IMR-90 (cell line): ENCODE measurements around the gene TMEM26. TPM values are rescaled to one million over a fixed set of nuclear protein-coding genes. Genes with fewer than 3 reads are reported as not detected.

ENCODE experiments used
- ATAC-seq: fragments of 200-7000 bp; cut with Tn5 transposase; 2 replicates; pipeline ENCODE4 v1.9.1; 2020; ENCODE audit warnings: low read depth, mild to moderate bottlenecking, moderate library complexity
- BruUV-seq: library from RNA; stranded (reverse); fragments of 400-500 nt; replicated peaks from 2 replicates; lab custom pipeline; 2021; lab: Mats Ljungman, UMichigan
- CTCF ChIA-PET: fragments of 300-600 bp; formaldehyde crosslinking; extraction: SDS; loops from one replicate; lab custom pipeline; 2021; ENCODE audit warnings: antibody characterized with exemption; lab: Yijun Ruan, JAX
- POLR2A ChIA-PET: fragments of 300-600 bp; sonication (Branson Sonifier 250); formaldehyde crosslinking; loops from one replicate; lab custom pipeline; 2022; ENCODE audit warnings: antibody characterized with exemption; ENCODE audit not compliant: unreplicated experiment; lab: Charles Lee
- DNase-seq: peaks from one replicate; pipeline ENCODE4 v3.0.0; 2013
- H2AFZ ChIP-seq: replicated peaks from 2 replicates; pipeline ENCODE3; 2013; ENCODE audit warnings: low read length, mild to moderate bottlenecking; ENCODE audit not compliant: poor library complexity
- H2AK5ac ChIP-seq: 2 replicates; pipeline ENCODE4 v1.6.1; 2013; ENCODE audit warnings: low read depth, low read length, inconsistent platforms
- H2AK9ac ChIP-seq: replicated peaks from 2 replicates; pipeline ENCODE3; 2013; ENCODE audit warnings: mild to moderate bottlenecking, low read depth, low read length, moderate library complexity; ENCODE audit not compliant: poor library complexity
- H2BK120ac ChIP-seq: 2 replicates; pipeline ENCODE4 v1.6.1; 2013; ENCODE audit warnings: low read depth, low read length, inconsistent platforms
- H2BK15ac ChIP-seq: 3 replicates; pipeline ENCODE4 v1.6.1; 2013; ENCODE audit warnings: low read depth, low read length, inconsistent platforms
- H2BK20ac ChIP-seq: 2 replicates; pipeline ENCODE4 v1.6.1; 2013; ENCODE audit warnings: low read depth, mild to moderate bottlenecking, inconsistent platforms, low read length, moderate library complexity
- H2BK5ac ChIP-seq: 2 replicates; pipeline ENCODE4 v1.6.1; 2013; ENCODE audit warnings: mild to moderate bottlenecking, low read depth, low read length, inconsistent platforms; ENCODE audit not compliant: poor library complexity, severe bottlenecking
- H3K14ac ChIP-seq: replicated peaks from 2 replicates; pipeline ENCODE4 v1.6.1; 2013; ENCODE audit warnings: low read depth, low read length, inconsistent platforms
- H3K18ac ChIP-seq: 2 replicates; pipeline ENCODE4 v1.6.1; 2013; ENCODE audit warnings: low read depth, low read length, control low read depth
- H3K23ac ChIP-seq: 2 replicates; pipeline ENCODE4 v1.6.1; 2013; ENCODE audit warnings: low read depth, low read length, inconsistent platforms
- H3K27ac ChIP-seq: 2 replicates; pipeline ENCODE4 v1.5.1; 2013; ENCODE audit warnings: mild to moderate bottlenecking, control low read depth, low read length; ENCODE audit not compliant: insufficient read depth
- H3K27me3 ChIP-seq: 2 replicates; pipeline ENCODE4 v1.6.1; 2013; ENCODE audit warnings: low read length; ENCODE audit not compliant: control insufficient read depth, insufficient read depth
- H3K36me3 ChIP-seq: 2 replicates; pipeline ENCODE4 v1.6.1; 2013; ENCODE audit warnings: low read length, mixed read lengths; ENCODE audit not compliant: control insufficient read depth, insufficient read depth
- H3K4ac ChIP-seq: 2 replicates; pipeline ENCODE4 v1.6.1; 2013; ENCODE audit warnings: low read depth, low read length, inconsistent platforms
- H3K4me1 ChIP-seq: 2 replicates; pipeline ENCODE4 v1.6.1; 2013; ENCODE audit warnings: low read length, mixed read lengths; ENCODE audit not compliant: control insufficient read depth, insufficient read depth
- H3K4me2 ChIP-seq: 2 replicates; pipeline ENCODE4 v1.6.1; 2013; ENCODE audit warnings: low read depth, mild to moderate bottlenecking, control low read depth, low read length, moderate library complexity
- H3K4me3 ChIP-seq: 2 replicates; pipeline ENCODE4 v1.5.1; 2013; ENCODE audit warnings: low read depth, mild to moderate bottlenecking, control low read depth, low read length, moderate library complexity; ENCODE audit not compliant: insufficient read depth
- H3K56ac ChIP-seq: 2 replicates; pipeline ENCODE4 v1.6.1; 2013; ENCODE audit warnings: low read length, inconsistent platforms; ENCODE audit not compliant: insufficient read depth; ENCODE audit errors: extremely low read depth
- H3K79me1 ChIP-seq, 2 experiments: 2 replicates each; pipeline ENCODE4 v1.6.1; 2013; ENCODE audit warnings: low read length in 2 of 2, inconsistent platforms in 1 of 2, low read depth in 1 of 2
- H3K9ac ChIP-seq: 2 replicates; pipeline ENCODE4 v1.6.1; 2013; ENCODE audit warnings: low read depth, low read length, control low read depth
- H3K9me1 ChIP-seq: 2 replicates; pipeline ENCODE4 v1.6.1; 2013; ENCODE audit warnings: low read length, inconsistent platforms; ENCODE audit not compliant: insufficient read depth
- H3K9me3 ChIP-seq: 2 replicates; pipeline ENCODE4 v1.6.1; 2013; ENCODE audit warnings: low read length; ENCODE audit not compliant: control insufficient read depth, insufficient read depth
- H4K20me1 ChIP-seq: 2 replicates; pipeline ENCODE4 v1.6.1; 2013; ENCODE audit warnings: low read length, inconsistent platforms; ENCODE audit not compliant: insufficient read depth
- H4K5ac ChIP-seq: 2 replicates; pipeline ENCODE4 v1.6.1; 2013; ENCODE audit warnings: mild to moderate bottlenecking, low read depth, low read length, control low read depth
- H4K8ac ChIP-seq, 2 experiments: 2 replicates each; pipeline ENCODE4 v1.6.1; 2013; ENCODE audit warnings: low read depth in 2 of 2, low read length in 2 of 2, control low read depth in 1 of 2, inconsistent platforms in 1 of 2
- H4K91ac ChIP-seq: 2 replicates; pipeline ENCODE4 v1.6.1; 2013; ENCODE audit warnings: low read depth, low read length, inconsistent platforms; ENCODE audit not compliant: insufficient read depth
- BHLHE40 ChIP-seq: fragments of 150-350 bp; IDR thresholded peaks from 2 replicates; pipeline ENCODE4 v1.6.1; 2016; ENCODE audit warnings: mild to moderate bottlenecking, low read depth, low read length
- CHD1 ChIP-seq: IDR thresholded peaks from 2 replicates; pipeline ENCODE4 v1.6.1; 2012; ENCODE audit warnings: low read depth, low read length, improper control_type of control experiment
- MAZ ChIP-seq: IDR thresholded peaks from 2 replicates; pipeline ENCODE4 v1.6.1; 2012; ENCODE audit warnings: low read depth, mild to moderate bottlenecking, low read length, improper control_type of control experiment, moderate library complexity, borderline replicate concordance
- MXI1 ChIP-seq: IDR thresholded peaks from 2 replicates; pipeline ENCODE4 v1.6.1; 2012; ENCODE audit warnings: low read depth, mild to moderate bottlenecking, low read length, moderate library complexity, borderline replicate concordance
- POLR2A ChIP-seq: IDR thresholded peaks from 2 replicates; pipeline ENCODE4 v1.6.1; 2012; ENCODE audit warnings: mild to moderate bottlenecking, low read depth, low read length
- RFX5 ChIP-seq: IDR thresholded peaks from 2 replicates; pipeline ENCODE4 v1.8.0; 2012; ENCODE audit warnings: low read depth, mild to moderate bottlenecking, low read length, moderate library complexity
- SMC3 ChIP-seq: fragments of 150-350 bp; IDR thresholded peaks from 2 replicates; pipeline ENCODE4 v1.6.1; 2016; ENCODE audit warnings: low read depth, mild to moderate bottlenecking, antibody characterized with exemption, low read length, moderate library complexity
- USF2 ChIP-seq: fragments of 150-350 bp; IDR thresholded peaks from 2 replicates; pipeline ENCODE4 v1.6.1; 2017; ENCODE audit warnings: mild to moderate bottlenecking, antibody characterized with exemption, low read length, low read depth
- WGBS, 2 experiments: methylation state at CpG; one replicate each; pipeline versions ENCODE4 v1.1.5 to v1.1.7; 2013; ENCODE audit warnings: missing lambda C conversion rate in 2 of 2; ENCODE audit not compliant: insufficient read length in 1 of 2; ENCODE audit errors: extremely low coverage in 2 of 2; 5-methylcytosine and 5-hydroxymethylcytosine counted together
- dilution Hi-C: fragments of 300-500 bp; cut with HindIII; formaldehyde crosslinking; loops from one replicate; pipeline ENCODE4 v1.14.3; 2018; ENCODE audit warnings: low sequenced_read_pairs; ENCODE audit not compliant: unreplicated experiment
- in situ Hi-C: fragments of 300-500 bp; cut with MboI; formaldehyde crosslinking; loops from 3 replicates; pipeline ENCODE4 v1.14.3; 2019; ENCODE audit warnings: low sequenced_read_pairs, inconsistent platforms, mixed read lengths
- intact Hi-C: fragments of 100-400 bp; cut with micrococcal nuclease; formaldehyde crosslinking; loops from 2 replicates; pipeline ENCODE4 v1.10.0; 2022
- polyA plus RNA-seq, 3 experiments: library from polyadenylated mRNA; depleted of rRNA; stranded (reverse); fragments of >200 nt; gene quantifications; 2 replicates each; pipeline ENCODE4 v1.2.3, GENCODE V29; 2012; ENCODE audit warnings: low replicate concordance in 1 of 3
- total RNA-seq: library from RNA; depleted of rRNA; stranded (reverse); fragments of >200 nt; gene quantifications from 2 replicates; pipeline ENCODE4 v1.2.3, GENCODE V29; 2012

Gene TMEM26
- total and polyA plus RNA-seq, 2 of the 4 experiments (the other 2 are of a cell fraction): 0.22 to 0.36 TPM

GRCh38 chr10:61478621-61479312 lies 25.6 kb upstream of the TMEM26 start:
- dilution Hi-C loops: no loop called here
- no TSS peak for BruUV-seq

More at GRCh38 chr10:61478621-61479312, 25.6 kb upstream of the TMEM26 start:
- DNase-seq (no peak), ATAC-seq (no peak)
- intact Hi-C loops: no loop called here
- no peak overlapping the region for H2AK5ac ChIP-seq
- no peak overlapping the region for H2BK5ac ChIP-seq
- no peak overlapping the region; the same call in 2 of the 3 replicates for H2BK15ac ChIP-seq
- H2AK9ac ChIP-seq: no peak overlapping the region
- H3K9me3 ChIP-seq: no peaks in the 10 kb centered on the region
- no CpG with 5 or more reads among the region's 4 CpGs for WGBS, 2 experiments
- no peak overlapping the region for H3K23ac ChIP-seq
- TF ChIP-seq USF2: no peak
- TF ChIP-seq BHLHE40: no peak
- TF ChIP-seq POLR2A: no peak
- no peak for TF ChIP-seq SMC3
- no peak for TF ChIP-seq MXI1
- TF ChIP-seq MAZ: no peak
- no peak for TF ChIP-seq RFX5
- no peak for TF ChIP-seq CHD1
- H4K91ac ChIP-seq: no peak overlapping the region
- H4K5ac ChIP-seq: no peak overlapping the region
- no peaks in the 10 kb centered on the region for H3K79me1 ChIP-seq
- H4K20me1 ChIP-seq: no peaks in the 10 kb centered on the region
- ChIA-PET POLR2A (no interaction called here), CTCF (no interaction called here)
- H3K36me3 ChIP-seq: no peaks in the 10 kb centered on the region
- no peak overlapping the region for H2BK20ac ChIP-seq
- H4K8ac ChIP-seq: no peak overlapping the region
- in situ Hi-C loops: no loop called here
- H3K9me1 ChIP-seq: no peaks in the 10 kb centered on the region
- H2AFZ ChIP-seq: no peak overlapping the region
- H3K9ac ChIP-seq: no peak overlapping the region
- H3K27ac ChIP-seq: no peak overlapping the region
- H3K4ac ChIP-seq: no peak overlapping the region
- no peak overlapping the region for H3K18ac ChIP-seq
- no peaks in the 10 kb centered on the region; the same call in 1 of the 2 replicates for H3K4me1 ChIP-seq
- no peak overlapping the region for H3K4me2 ChIP-seq
- no peak overlapping the region for H3K56ac ChIP-seq
- H3K27me3 ChIP-seq: no peaks in the 10 kb centered on the region
- no peak overlapping the region for H3K4me3 ChIP-seq
- H3K14ac ChIP-seq: no peak overlapping the region
- H2BK120ac ChIP-seq: no peak overlapping the region
